OCI-LY3 (cell line): ENCODE measurements around the gene TMEM123.

ENCODE experiments used
- CTCF ChIP-seq: fragments of 200-600, 300-600 bp; sonication (generic); IDR thresholded peaks from 2 replicates; pipeline ENCODE4 v1.5.1; 2014; ENCODE audit warnings: antibody characterized with exemption, low read length, low read depth
- EZH2phosphoT487 ChIP-seq: fragments of 200-600 bp; shearing (Covaris generic); IDR thresholded peaks from 2 replicates; pipeline ENCODE4 v1.6.1; 2018; ENCODE audit warnings: antibody characterized with exemption, mixed run types, low read depth

- TF ChIP-seq CTCF (no peak), EZH2phosphoT487 (no peak)
Observed at GRCh38 chr11:102407901-102408300, 44.7 kb downstream of the TMEM123 start.
